Fibroblast of mammary gland (primary cell): ENCODE data around the gene PRICKLE1.

ENCODE experiments used
- DNase-seq: peaks from one replicate; pipeline ENCODE4 v3.0.0-alpha.2; 2010; ENCODE audit warnings: low read depth
- H3K4me3 ChIP-seq: 2 replicates; pipeline ENCODE4 v1.5.1; 2011; ENCODE audit warnings: low read depth, mild to moderate bottlenecking, low read length, moderate library complexity; ENCODE audit not compliant: control insufficient read depth
- TF ChIP-seq, protein P1 (sequence below): conservative IDR thresholded peaks from 2 replicates; pipeline ENCODE4 v1.5.1; 2011; ENCODE audit warnings: low read depth, low read length, inconsistent platforms; ENCODE audit not compliant: control insufficient read depth, insufficient read depth

Gene PRICKLE1

GRCh38 chr12:42589465-42590329 lies at the start of gene PRICKLE1:
Gene PRICKLE1 (minus strand): TSS chr12:42589746. CDS start chr12:42472516, 117,230 bp downstream.
- peak within 1 kb of the TSS; percentile 86 for H3K4me3 ChIP-seq
- DNase-seq, result peak; percentile 48
- TF ChIP-seq, protein P1, sequence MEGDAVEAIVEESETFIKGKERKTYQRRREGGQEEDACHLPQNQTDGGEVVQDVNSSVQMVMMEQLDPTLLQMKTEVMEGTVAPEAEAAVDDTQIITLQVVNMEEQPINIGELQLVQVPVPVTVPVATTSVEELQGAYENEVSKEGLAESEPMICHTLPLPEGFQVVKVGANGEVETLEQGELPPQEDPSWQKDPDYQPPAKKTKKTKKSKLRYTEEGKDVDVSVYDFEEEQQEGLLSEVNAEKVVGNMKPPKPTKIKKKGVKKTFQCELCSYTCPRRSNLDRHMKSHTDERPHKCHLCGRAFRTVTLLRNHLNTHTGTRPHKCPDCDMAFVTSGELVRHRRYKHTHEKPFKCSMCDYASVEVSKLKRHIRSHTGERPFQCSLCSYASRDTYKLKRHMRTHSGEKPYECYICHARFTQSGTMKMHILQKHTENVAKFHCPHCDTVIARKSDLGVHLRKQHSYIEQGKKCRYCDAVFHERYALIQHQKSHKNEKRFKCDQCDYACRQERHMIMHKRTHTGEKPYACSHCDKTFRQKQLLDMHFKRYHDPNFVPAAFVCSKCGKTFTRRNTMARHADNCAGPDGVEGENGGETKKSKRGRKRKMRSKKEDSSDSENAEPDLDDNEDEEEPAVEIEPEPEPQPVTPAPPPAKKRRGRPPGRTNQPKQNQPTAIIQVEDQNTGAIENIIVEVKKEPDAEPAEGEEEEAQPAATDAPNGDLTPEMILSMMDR, result no peak

- H3K4me3 ChIP-seq, result no peak overlapping the region
- TF ChIP-seq, protein P1, result no peak
- no peak for DNase-seq
Observed at GRCh38 chr12:42638697-42639096, 49.2 kb upstream of the PRICKLE1 start.

- TF ChIP-seq, protein P1, result no peak
- DNase-seq, result no peak
- no peak overlapping the region for H3K4me3 ChIP-seq
Observed at GRCh38 chr12:42638011-42638410, 48.5 kb upstream of the PRICKLE1 start.

DNA sequence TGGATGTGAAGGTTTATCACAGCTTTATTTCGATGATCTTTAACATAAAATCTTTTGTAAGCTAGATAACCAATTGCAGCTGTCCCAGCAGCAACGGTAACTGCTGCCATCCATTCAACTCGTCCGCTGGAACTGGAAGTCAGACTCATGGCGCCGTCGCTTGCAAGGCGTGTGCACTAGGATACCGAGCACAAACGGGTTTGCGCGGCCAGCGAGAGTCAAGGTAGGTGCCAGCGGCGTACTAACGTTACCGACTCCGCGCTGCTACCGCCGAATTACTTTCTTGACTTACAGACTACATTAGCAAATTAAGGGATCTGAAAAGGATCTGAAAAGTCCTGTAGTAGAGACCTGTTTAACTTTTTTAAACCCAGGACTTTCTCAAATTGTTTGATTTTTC lies 47.4 kb upstream of the PRICKLE1 start:
- no peak overlapping the region for H3K4me3 ChIP-seq
- TF ChIP-seq, protein P1, result no peak
- DNase-seq, result no peak

DNA sequence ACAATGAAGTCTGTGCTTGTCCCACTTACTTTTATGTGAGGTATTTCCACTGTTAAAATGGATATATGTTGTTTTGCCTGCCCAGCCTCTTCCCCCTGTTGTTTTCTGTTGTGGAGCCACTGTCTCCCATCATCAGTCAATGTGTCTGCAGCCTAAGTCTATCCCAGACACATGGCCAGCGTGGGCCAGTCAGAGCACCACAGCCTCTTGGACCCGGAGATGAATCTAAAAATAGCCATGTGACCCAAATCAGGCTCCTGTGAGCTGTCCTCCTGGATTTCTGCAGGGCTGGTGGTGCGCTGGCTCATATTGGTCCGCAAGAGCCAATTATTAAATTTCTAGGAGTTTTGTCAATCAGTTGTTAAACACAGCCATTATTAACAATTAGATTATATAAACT lies 44.0 kb upstream of the PRICKLE1 start:
- no peak for DNase-seq
- H3K4me3 ChIP-seq, result no peak overlapping the region
- TF ChIP-seq, protein P1, result no peak

GRCh38 chr12:42631513-42631912 lies 42.0 kb upstream of the PRICKLE1 start:
- DNase-seq, result no peak
- H3K4me3 ChIP-seq, result no peak overlapping the region
- TF ChIP-seq, protein P1, result no peak
